HL-60 (cell line): ENCODE measurements around the gene ZNF24.

Experiments used
- DNase-seq, 2 experiments: peaks; one replicate each; pipeline ENCODE4 v3.0.0-alpha.2; 2010 to 2020; ENCODE audit warnings: low read depth in 1 of 2, low spot score in 1 of 2
- H3K27ac ChIP-seq: fragments of 250-450 bp; sonication (Bioruptor Pico); replicated peaks from 2 replicates; pipeline ENCODE4 v1.5.1; 2020; ENCODE audit warnings: mild to moderate bottlenecking, moderate library complexity
- H3K27me3 ChIP-seq: fragments of 250-450 bp; sonication (Bioruptor Pico); 2 replicates; pipeline ENCODE4 v1.5.1; 2021; ENCODE audit warnings: mild to moderate bottlenecking, moderate library complexity; ENCODE audit not compliant: insufficient read depth, poor library complexity, severe bottlenecking
- H3K4me3 ChIP-seq: replicated peaks from 2 replicates; pipeline ENCODE4 v1.5.1; 2011; ENCODE audit warnings: mild to moderate bottlenecking, control low read depth, low read length; ENCODE audit not compliant: insufficient read depth
- CTCF ChIP-seq: IDR thresholded peaks from one replicate; pipeline ENCODE4 v1.5.1; 2011; ENCODE audit warnings: low read length, control low read depth, inconsistent platforms; ENCODE audit not compliant: insufficient read depth
- GABPA ChIP-seq: IDR thresholded peaks from 2 replicates; pipeline ENCODE4 v1.6.1; 2012; ENCODE audit warnings: low read depth
- POLR2AphosphoS5 ChIP-seq: IDR thresholded peaks from 2 replicates; pipeline ENCODE4 v1.6.1; 2012; ENCODE audit warnings: low read depth
- REST ChIP-seq: IDR thresholded peaks from 2 replicates; pipeline ENCODE4 v1.6.1; 2012; ENCODE audit warnings: low read depth; ENCODE audit not compliant: insufficient replicate concordance
- SPI1 ChIP-seq: IDR thresholded peaks from 2 replicates; pipeline ENCODE4 v1.6.1; 2012; ENCODE audit warnings: low read depth, mild to moderate bottlenecking, borderline replicate concordance

ZNF24 gene

GRCh38 chr18:35303610-35304009 is 40.6 kb downstream of the ZNF24 start:
- TF ChIP-seq CTCF (no peak), GABPA (no peak), REST (no peak), POLR2AphosphoS5 (no peak)
- DNase-seq = no peak
- H3K4me3 ChIP-seq = no peak overlapping the region

GRCh38 chr18:35296060-35296459 is 48.2 kb downstream of the ZNF24 start:
- H3K27me3 ChIP-seq = no peaks in the 10 kb centered on the region
- no peak for TF ChIP-seq REST
- no peak for TF ChIP-seq CTCF
- TF ChIP-seq SPI1 = no peak
- no peak for TF ChIP-seq GABPA
- TF ChIP-seq POLR2AphosphoS5 = no peak
- H3K4me3 ChIP-seq = no peak overlapping the region
- no peak overlapping the region for H3K27ac ChIP-seq
- DNase-seq = no peak

More at GRCh38 chr18:35303610-35304009, 40.6 kb downstream of the ZNF24 start:
- Histone ChIP-seq H3K27me3 (no peaks in the 10 kb centered on the region), H3K27ac (no peak overlapping the region)

GRCh38 chr18:35291166-35291565 is 53.1 kb downstream of the ZNF24 start:
- no peak for TF ChIP-seq REST
- no peak for TF ChIP-seq GABPA
- TF ChIP-seq CTCF = no peak
- no peak for TF ChIP-seq SPI1
- no peak for TF ChIP-seq POLR2AphosphoS5
- peak overlapping the region; percentile 93 for H3K4me3 ChIP-seq

More at GRCh38 chr18:35291166-35291565, 53.1 kb downstream of the ZNF24 start:
- Histone ChIP-seq H3K27ac (peak overlapping the region; percentile 80; the same call in 1 of the 2 replicates), H3K27me3 (no peaks in the 10 kb centered on the region)
- no peak for DNase-seq
